Epidermal melanocyte (primary cell): ENCODE data around the gene PHACTR3.
A peak's percentile ranks its signal among the peaks of the same experiment; 100 is the strongest.

ENCODE experiments used
- DNase-seq: peaks from one replicate; pipeline ENCODE4 v3.0.0; 2011; ENCODE audit warnings: low spot score; ENCODE audit not compliant: insufficient read length

The PHACTR3 gene

GRCh38 chr20:59729506-59729905 lies 125.2 kb downstream of the PHACTR3 start:
- no peak for DNase-seq

- no peak for DNase-seq
Observed at GRCh38 chr20:59730722-59731121, 126.4 kb downstream of the PHACTR3 start.

DNA sequence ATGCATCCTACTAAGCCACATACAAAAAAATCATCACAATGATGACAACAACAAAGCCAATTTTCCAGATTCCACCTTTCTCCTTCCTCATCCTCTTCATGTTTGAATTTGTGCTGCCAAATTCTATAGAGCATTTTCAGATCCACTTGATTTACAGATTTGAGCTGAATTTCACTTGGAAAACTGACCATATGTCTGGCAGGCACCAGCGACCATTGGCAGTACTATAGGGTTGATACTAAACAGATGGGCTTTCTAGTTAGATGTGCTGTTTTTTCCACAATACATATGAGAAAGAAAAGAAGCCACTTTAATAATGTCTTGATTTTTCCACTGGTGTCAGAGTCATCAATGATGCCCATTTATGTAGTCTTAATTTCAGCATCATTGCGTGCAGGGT lies 127.0 kb downstream of the PHACTR3 start:
- no peak for DNase-seq

DNA sequence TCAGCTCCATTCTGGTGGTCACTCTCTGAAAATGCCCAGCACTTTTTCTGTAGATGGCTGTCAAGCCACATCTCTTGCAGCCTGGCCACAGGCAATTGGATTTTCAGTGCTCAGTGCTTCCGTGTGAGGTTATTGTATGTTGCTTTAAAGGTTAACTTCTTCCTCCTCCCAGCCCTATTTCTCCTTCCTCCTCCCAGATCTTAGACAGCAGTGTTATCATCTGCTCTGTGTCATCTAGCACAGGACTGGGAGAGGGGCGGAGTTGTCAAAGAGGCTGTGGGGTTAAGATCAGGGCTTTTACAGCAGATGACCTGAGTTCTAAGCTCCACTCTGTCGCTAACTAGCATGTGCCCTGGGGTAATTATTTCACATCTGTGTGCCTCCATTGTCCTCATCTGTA lies 129.0 kb downstream of the PHACTR3 start:
- DNase-seq = no peak

- no peak for DNase-seq
Observed at GRCh38 chr20:59735486-59735885, 131.1 kb downstream of the PHACTR3 start.

DNA sequence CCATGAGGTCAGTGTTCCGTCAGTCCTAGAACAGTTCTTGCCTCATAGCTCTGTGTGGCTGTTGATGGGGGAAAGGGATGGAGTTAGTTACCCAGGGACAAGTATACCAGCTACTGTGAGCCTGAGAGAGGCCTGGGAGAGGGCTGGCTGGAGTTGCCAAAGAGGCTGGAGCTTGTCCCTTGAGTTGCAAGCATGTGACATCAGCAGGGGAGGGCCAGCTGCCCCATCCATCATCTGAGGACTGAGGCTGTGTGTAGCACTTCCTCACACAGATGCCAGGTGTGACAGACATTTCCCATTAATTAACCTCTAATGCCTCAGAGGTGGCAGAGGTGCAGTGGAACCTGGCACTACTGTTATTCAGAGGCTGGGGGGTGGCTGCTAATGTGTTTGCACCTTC lies 131.6 kb downstream of the PHACTR3 start:
- no peak for DNase-seq

DNA sequence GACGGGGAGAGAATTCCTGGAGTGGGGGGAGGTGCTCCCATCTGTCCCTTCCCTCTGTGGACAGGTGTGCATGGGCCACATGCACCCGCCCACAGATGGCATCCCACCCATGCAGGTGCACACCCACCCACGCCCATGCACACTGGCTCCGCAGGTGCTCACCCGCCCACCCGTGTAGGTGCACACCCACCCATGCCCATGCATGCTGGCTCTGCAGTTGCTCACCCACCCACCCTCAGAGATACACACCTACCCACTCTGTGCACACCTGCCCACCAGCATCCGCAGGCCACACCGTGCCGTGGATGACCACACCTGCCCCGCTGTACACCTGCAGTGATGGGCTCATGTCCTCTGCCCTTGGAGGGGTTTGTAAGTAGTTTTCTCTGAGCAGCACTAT lies 132.0 kb downstream of the PHACTR3 start:
- no peak for DNase-seq

GRCh38 chr20:59737073-59737666 lies 132.8 kb downstream of the PHACTR3 start:
- no peak for DNase-seq

GRCh38 chr20:59737816-59738215 lies 133.5 kb downstream of the PHACTR3 start:
- no peak for DNase-seq

- DNase-seq = no peak
Observed at GRCh38 chr20:59738851-59739250, 134.5 kb downstream of the PHACTR3 start.

GRCh38 chr20:59740621-59741020 lies 136.3 kb downstream of the PHACTR3 start:
- DNase-seq = no peak

DNA sequence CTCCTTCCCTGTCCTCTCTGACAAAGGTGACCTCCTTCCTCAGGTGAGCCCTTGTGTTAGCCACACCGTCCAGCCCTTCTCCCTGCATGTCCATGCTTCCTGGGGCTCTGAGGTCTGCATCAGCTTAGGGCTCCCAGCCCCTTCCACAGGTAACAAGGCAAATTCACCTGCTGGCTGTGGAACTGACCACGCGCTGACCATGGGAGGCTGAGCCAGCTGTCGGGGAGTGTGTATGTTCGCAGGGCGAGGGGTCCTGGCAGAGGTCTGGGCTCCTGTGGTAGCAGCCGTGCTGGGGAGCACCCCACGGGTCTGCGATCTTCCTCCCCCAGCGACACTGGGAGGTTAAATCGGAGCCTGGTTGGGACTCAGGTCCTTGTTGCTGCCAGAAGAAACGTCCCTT lies 136.7 kb downstream of the PHACTR3 start:
- no peak for DNase-seq

DNA sequence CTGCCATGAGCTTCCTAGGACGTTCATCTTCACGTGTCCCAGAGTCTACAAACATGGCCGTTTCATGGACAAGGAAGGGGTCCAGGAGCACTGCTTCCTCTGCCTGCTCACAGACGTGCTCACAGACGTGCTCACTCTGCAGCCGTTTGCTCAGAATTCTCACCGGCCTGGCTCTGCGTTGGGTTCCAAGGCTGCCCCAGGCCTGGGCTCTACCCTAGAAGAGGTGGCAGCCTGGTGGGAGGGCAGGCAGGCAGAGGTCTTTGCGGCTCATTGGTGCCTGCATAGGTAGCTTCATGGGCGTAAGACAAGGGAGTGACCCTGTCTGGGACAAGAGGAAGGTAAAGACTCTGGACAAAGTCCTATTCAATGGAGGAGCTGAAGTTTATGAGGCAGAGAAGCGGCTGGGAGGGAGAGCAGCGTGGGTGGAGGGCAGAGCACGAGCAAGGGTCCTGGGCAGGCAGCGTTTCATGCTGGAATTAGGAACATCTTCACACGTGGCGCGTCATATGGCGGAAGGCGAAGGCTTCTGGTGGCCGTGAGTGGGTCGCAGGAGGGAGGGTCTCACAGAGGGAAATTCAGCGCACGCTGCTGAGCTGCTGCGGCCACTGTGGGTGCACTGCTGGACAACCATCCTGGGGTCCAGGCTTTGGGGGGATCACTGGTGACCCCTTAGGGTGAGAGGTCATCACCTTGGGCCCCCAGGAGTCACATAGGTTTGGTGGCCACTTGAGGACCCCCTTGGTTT lies 138.2 kb downstream of the PHACTR3 start:
- no peak for DNase-seq

DNA sequence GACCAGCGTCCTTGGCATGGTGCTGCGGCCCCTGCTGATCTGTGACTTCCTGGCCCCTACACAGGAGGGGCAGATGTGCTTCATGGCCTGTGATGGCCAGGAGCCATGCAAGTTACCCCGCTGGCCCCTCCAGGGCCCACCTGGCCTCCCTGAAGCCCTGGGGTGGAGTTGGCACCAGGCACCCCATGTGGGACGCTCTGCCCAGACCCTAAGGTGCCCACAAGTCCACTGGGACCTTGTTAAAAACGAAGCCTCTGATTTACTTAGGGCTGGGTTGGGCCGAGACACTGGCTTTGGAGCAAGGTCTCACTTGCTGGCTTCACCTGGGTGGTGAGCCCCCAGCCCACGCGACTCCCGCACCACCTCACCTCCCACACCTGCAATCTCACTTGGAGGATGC lies 139.0 kb downstream of the PHACTR3 start:
- no peak for DNase-seq

GRCh38 chr20:59743767-59744485 lies 139.6 kb downstream of the PHACTR3 start:
- DNase-seq = no peak

GRCh38 chr20:59744756-59745155 lies 140.4 kb downstream of the PHACTR3 start:
- DNase-seq = no peak

GRCh38 chr20:59745201-59745600 lies 140.9 kb downstream of the PHACTR3 start:
- no peak for DNase-seq

- DNase-seq = no peak
Observed at GRCh38 chr20:59745716-59746115, 141.4 kb downstream of the PHACTR3 start.

- DNase-seq = no peak
Observed at GRCh38 chr20:59746155-59746554, 141.8 kb downstream of the PHACTR3 start.

DNA sequence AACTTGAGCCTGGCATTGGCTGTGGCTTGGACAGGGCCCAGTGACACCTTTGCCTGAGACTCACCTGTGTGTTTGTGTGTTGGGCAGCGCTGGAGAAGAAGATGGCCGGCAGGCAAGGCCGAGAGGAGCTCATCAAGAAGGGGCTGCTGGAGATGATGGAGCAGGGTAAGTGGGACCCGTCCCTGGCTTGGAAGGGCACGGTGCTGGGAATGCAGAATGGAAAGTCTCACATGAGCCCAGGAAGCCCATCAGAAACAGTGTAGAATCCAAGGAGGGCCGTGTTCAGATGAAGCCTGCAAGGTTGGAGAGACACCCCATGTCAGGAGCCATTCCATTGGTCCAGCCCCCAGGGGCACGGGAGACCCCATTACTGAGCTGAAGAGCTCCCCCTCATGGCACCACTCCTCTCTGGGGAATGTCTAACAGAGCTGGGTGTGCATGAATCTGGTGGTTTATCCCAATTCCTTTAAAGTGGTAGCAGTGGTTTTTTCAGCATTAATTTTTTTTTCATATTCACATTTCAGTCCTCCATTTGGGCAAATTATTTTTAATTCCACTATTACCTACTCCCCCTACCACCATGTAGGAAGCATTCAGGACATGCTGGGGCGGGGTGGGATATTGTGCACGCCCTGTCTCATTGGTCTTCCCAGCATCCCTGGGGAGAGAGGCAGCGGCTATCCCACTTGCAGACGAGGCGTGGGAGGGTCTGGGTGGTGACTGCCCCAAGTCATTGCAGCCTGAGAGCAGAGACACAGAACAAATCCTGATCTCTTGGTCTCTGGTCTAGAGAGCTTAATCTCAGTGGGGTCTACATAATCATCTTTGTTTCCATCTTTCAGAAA lies 143.6 kb downstream of the PHACTR3 start:
- no peak for DNase-seq

GRCh38 chr20:59748619-59749191 lies 144.4 kb downstream of the PHACTR3 start:
- DNase-seq = peak; percentile 53
